ENCODE measurements around the gene ETV7. TPM values are rescaled to one million over a fixed set of nuclear protein-coding genes. Genes with fewer than 3 reads are reported as not detected.
A peak's percentile ranks its signal among the peaks of the same experiment; 100 is the strongest.

Gene ETV7
- total RNA-seq (4.4 TPM), polyA plus RNA-seq (5.5 TPM)
- long read RNA-seq, donor 1, result 0 reads
- long read RNA-seq, donor 2, result 0 reads
- long read RNA-seq, donor 3, partial matches to known transcripts, result 0 of 2 reads
- long read RNA-seq, donor 3, other reads (novel, unspliced or antisense), result 0 of 2 reads
- long read RNA-seq, donor 4, partial matches to known transcripts, result 0 of 1 reads
- long read RNA-seq, donor 4, other reads (novel, unspliced or antisense), result 0 of 1 reads
- long read RNA-seq, donor 5, partial matches to known transcripts, result 0 of 2 reads
- long read RNA-seq, donor 5, other reads (novel, unspliced or antisense), result 0 of 2 reads
- long read RNA-seq, donor 6, partial matches to known transcripts, result 0 of 2 reads
- long read RNA-seq, donor 6, other reads (novel, unspliced or antisense), result 0 of 2 reads
- long read RNA-seq, donor 7, partial matches to known transcripts, result 0 of 2 reads
- long read RNA-seq, donor 7, other reads (novel, unspliced or antisense), result 0 of 2 reads
- long read RNA-seq, donor 8, result 0 reads
- long read RNA-seq, donor 9, result 0 reads
- long read RNA-seq, donor 10, partial matches to known transcripts, result 0 of 1 reads
- long read RNA-seq, donor 10, other reads (novel, unspliced or antisense), result 0 of 1 reads

DNA sequence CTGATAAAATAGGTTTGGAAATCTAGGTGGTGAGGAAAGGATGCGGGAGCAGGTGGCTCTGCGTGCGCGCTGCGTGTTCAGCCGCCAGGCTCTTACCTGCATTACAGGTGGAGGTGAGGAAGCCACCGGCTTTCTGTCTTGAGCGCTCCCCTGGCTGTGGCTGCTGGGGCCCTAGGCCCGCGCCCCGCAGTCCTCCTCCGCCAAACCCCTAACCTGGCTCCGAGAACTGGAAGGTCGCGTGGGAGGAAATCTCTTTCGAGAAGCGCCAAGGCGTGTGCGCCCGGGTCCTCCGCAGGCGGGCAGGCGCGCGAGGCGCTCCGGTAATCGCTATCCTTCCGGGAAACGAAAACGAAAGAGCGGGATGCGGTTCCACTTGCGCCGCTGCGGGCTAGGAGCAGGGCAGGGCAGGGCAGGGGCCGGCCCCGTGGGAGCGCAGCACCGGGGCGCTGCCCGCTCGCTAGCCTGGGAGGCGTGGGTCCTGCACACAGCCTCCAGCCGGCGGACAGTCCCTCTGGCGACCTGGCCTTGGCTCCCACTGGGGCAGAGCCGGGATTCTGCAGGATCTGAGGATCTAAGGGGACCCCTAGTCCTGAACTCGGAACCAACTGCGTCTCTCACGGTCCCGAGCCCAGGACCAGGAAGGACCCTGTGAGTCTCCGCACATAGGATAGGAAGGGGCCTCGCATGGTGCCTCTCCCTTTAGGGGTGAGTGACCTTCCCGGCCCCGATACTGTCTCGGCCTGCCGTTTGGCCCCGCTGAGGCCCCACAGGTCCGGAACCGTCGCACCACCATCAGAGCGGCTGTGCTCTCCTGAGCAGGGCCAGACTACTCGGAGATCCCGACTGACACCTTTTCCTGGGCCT lies at the start of gene ETV7:
TSS of gene ETV7 (minus strand) at position 230 of the 864 bp plus-strand sequence. CDS start at position 102, 128 bp downstream.
- peak in 1 of 9 donors; percentile 33 for DNase-seq (ENCODE audit: low read depth in 6 of 9, low spot score in 9 of 9)
- Histone ChIP-seq H3K36me3 (ENCODE audit: control insufficient read depth in 2 of 2, insufficient read depth in 2 of 2, low read length in 1 of 2) (no peaks in the 10 kb centered on the region), H3K9me3 (ENCODE audit: control insufficient read depth in 2 of 2, insufficient read depth in 1 of 2, low read length in 1 of 2) (peaks cover 0 to 4% of the 10 kb centered on the region in 2 donors), H3K4me3 (ENCODE audit: low read length in 2 of 2) (peak within 1 kb of the TSS; percentile 31 to 50), H3K27ac (ENCODE audit: low read depth in 1 of 2, low read length in 1 of 2) (peak within 1 kb of the TSS in 1 of 2 donors; percentile 58), H3K27me3 (ENCODE audit: control insufficient read depth in 2 of 2, insufficient read depth in 1 of 2, low read length in 1 of 2) (peaks cover 40 to 83% of the 10 kb centered on the region in 2 donors), H3K4me1 (ENCODE audit: control insufficient read depth in 2 of 2, insufficient read depth in 2 of 2, low read length in 2 of 2) (peaks cover 4 to 18% of the 10 kb centered on the region in 2 donors)
- 4% methylated on average over 65 of the region's 65 CpGs for WGBS

DNA sequence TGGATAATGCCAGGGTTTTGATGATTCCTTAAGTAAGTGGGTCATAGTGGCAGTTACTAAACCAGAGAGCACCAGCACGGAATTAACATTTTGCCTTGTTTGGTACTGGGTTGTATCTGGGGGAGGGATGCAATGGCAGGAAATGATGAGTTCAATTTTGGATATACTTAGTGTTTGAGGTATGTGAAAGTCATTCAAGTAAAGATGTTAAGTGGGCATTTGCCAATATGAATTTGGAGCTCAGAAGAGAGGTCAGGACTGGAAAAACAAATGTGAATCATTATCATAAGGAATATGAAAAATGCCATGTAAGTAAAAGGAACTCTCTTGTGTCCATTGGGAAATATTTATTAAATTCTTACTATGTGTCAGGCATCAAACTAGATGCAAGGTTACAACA lies 49.0 kb upstream of the ETV7 start:
- 95% methylated on average over 1 of the region's 1 CpG for WGBS
- no peaks in the 10 kb centered on the region for H3K9me3 ChIP-seq (ENCODE audit: control insufficient read depth in 2 of 2, insufficient read depth in 1 of 2, low read length in 1 of 2)
- no peak overlapping the region for H3K4me3 ChIP-seq (ENCODE audit: low read length in 2 of 2)
- DNase-seq (ENCODE audit: low read depth in 6 of 9, low spot score in 9 of 9), result no peak
- no peak overlapping the region for H3K27ac ChIP-seq (ENCODE audit: low read depth in 1 of 2, low read length in 1 of 2)
- peaks cover under 1 to 3% of the 10 kb centered on the region in 2 donors for H3K4me1 ChIP-seq (ENCODE audit: control insufficient read depth in 2 of 2, insufficient read depth in 2 of 2, low read length in 2 of 2)
- H3K36me3 ChIP-seq (ENCODE audit: control insufficient read depth in 2 of 2, insufficient read depth in 2 of 2, low read length in 1 of 2), result no peaks in the 10 kb centered on the region
- no peaks in the 10 kb centered on the region for H3K27me3 ChIP-seq (ENCODE audit: control insufficient read depth in 2 of 2, insufficient read depth in 1 of 2, low read length in 1 of 2)

DNA sequence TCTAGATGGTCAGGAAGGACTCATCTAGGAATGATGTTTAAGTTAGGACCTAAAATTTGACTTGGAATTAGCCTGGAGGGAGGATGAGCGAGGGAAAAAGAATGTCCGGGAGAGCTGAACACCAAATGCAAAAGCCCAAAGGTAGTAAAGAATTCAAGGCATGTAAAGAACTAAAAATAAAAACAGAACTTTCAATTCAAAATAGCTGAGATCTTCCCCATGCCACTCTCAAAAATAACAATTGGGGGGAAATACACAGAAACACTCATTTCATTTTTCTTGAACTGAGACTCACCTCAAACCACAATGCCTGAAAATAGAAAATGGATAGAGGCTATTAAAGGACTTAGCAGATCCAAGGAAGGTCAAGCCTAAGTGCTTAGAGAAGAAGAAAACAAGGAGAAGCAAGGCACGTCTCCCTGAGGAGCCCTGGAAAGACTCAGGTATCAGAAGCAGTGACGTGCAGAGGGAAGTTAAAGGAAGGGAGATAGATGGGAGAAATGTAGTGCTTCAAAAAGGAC lies 44.7 kb upstream of the ETV7 start:
- Histone ChIP-seq H3K4me1 (ENCODE audit: control insufficient read depth in 2 of 2, insufficient read depth in 2 of 2, low read length in 2 of 2) (no peaks in the 10 kb centered on the region), H3K27ac (ENCODE audit: low read depth in 1 of 2, low read length in 1 of 2) (no peak overlapping the region), H3K9me3 (ENCODE audit: control insufficient read depth in 2 of 2, insufficient read depth in 1 of 2, low read length in 1 of 2) (no peaks in the 10 kb centered on the region), H3K27me3 (ENCODE audit: control insufficient read depth in 2 of 2, insufficient read depth in 1 of 2, low read length in 1 of 2) (no peaks in the 10 kb centered on the region), H3K4me3 (ENCODE audit: low read length in 2 of 2) (no peak overlapping the region), H3K36me3 (ENCODE audit: control insufficient read depth in 2 of 2, insufficient read depth in 2 of 2, low read length in 1 of 2) (no peaks in the 10 kb centered on the region)
- WGBS, result 97% methylated on average over 4 of the region's 4 CpGs
- no peak for DNase-seq (ENCODE audit: low read depth in 6 of 9, low spot score in 9 of 9)

DNA sequence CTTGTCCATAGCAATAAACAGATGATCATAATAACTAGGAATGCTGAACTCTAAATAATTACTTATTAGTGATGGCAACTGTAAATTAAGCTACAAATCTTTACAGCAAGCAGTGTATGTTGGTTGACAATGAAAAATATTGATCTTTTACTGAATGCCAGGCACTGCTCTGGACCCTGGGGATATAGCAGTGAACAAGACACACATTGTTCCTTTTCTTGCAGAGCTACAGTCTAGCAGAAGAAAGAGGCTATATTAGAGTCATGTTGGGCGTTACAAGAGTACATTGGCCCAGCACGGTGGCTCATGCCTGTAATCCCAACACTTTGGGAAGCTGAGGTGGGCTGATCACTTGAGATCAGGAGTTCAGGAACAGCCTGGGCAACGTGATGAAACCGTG lies 43.7 kb upstream of the ETV7 start:
- no peaks in the 10 kb centered on the region for H3K9me3 ChIP-seq (ENCODE audit: control insufficient read depth in 2 of 2, insufficient read depth in 1 of 2, low read length in 1 of 2)
- no peaks in the 10 kb centered on the region for H3K27me3 ChIP-seq (ENCODE audit: control insufficient read depth in 2 of 2, insufficient read depth in 1 of 2, low read length in 1 of 2)
- no peaks in the 10 kb centered on the region for H3K36me3 ChIP-seq (ENCODE audit: control insufficient read depth in 2 of 2, insufficient read depth in 2 of 2, low read length in 1 of 2)
- 95% methylated on average over 4 of the region's 4 CpGs for WGBS
- no peak for DNase-seq (ENCODE audit: low read depth in 6 of 9, low spot score in 9 of 9)
- H3K4me3 ChIP-seq (ENCODE audit: low read length in 2 of 2), result no peak overlapping the region
- H3K27ac ChIP-seq (ENCODE audit: low read depth in 1 of 2, low read length in 1 of 2), result no peak overlapping the region
- H3K4me1 ChIP-seq (ENCODE audit: control insufficient read depth in 2 of 2, insufficient read depth in 2 of 2, low read length in 2 of 2), result no peaks in the 10 kb centered on the region

DNA sequence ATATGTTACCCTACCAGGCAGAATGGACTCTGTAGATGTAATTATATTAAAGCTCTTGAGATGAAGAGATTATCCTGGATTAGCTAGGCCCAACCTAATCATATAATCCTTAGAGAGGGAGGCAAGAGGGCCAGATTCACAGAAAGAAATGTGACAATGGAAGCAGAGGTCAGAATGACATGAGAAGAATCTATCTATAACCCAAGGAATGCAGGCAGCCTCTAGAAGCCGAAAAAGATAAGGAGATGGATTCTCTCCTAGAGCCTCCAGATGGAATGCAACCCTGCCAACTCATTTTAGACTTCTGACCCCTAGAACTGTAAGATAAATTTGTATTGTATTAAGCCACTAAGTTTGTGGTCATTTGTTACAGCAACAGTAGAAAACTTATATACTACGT lies 42.9 kb upstream of the ETV7 start:
- Histone ChIP-seq H3K9me3 (ENCODE audit: control insufficient read depth in 2 of 2, insufficient read depth in 1 of 2, low read length in 1 of 2) (no peaks in the 10 kb centered on the region), H3K4me3 (ENCODE audit: low read length in 2 of 2) (no peak overlapping the region), H3K4me1 (ENCODE audit: control insufficient read depth in 2 of 2, insufficient read depth in 2 of 2, low read length in 2 of 2) (no peaks in the 10 kb centered on the region), H3K27me3 (ENCODE audit: control insufficient read depth in 2 of 2, insufficient read depth in 1 of 2, low read length in 1 of 2) (no peaks in the 10 kb centered on the region), H3K27ac (ENCODE audit: low read depth in 1 of 2, low read length in 1 of 2) (no peak overlapping the region), H3K36me3 (ENCODE audit: control insufficient read depth in 2 of 2, insufficient read depth in 2 of 2, low read length in 1 of 2) (no peaks in the 10 kb centered on the region)
- DNase-seq (ENCODE audit: low read depth in 6 of 9, low spot score in 9 of 9), result no peak
- 97% methylated on average over 2 of the region's 2 CpGs for WGBS

DNA sequence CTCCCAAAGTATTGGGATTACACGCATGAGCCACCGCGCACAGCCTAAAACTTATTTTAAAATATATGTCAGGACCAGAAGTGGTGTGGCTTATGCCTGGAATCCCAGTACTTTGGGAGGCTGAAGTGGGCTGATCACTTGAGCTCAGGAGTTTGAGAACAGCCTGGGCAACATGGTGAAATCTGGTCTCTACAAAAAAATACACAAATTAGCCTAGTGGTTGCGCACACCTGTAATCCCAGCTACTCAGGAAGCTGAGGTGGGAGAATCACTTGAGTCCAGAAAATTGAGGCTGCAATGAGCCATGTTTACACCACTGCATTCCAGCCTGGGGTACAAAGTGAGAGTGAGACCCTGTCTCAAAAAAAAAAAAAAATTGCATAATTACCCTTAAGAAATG lies 41.4 kb upstream of the ETV7 start:
- H3K36me3 ChIP-seq (ENCODE audit: control insufficient read depth in 2 of 2, insufficient read depth in 2 of 2, low read length in 1 of 2), result no peaks in the 10 kb centered on the region
- WGBS, result 58% methylated on average over 4 of the region's 4 CpGs
- no peaks in the 10 kb centered on the region for H3K27me3 ChIP-seq (ENCODE audit: control insufficient read depth in 2 of 2, insufficient read depth in 1 of 2, low read length in 1 of 2)
- no peaks in the 10 kb centered on the region for H3K9me3 ChIP-seq (ENCODE audit: control insufficient read depth in 2 of 2, insufficient read depth in 1 of 2, low read length in 1 of 2)
- DNase-seq (ENCODE audit: low read depth in 6 of 9, low spot score in 9 of 9), result no peak
- no peak overlapping the region for H3K4me3 ChIP-seq (ENCODE audit: low read length in 2 of 2)
- no peak overlapping the region for H3K27ac ChIP-seq (ENCODE audit: low read depth in 1 of 2, low read length in 1 of 2)
- peaks cover 0 to 3% of the 10 kb centered on the region in 2 donors for H3K4me1 ChIP-seq (ENCODE audit: control insufficient read depth in 2 of 2, insufficient read depth in 2 of 2, low read length in 2 of 2)

DNA sequence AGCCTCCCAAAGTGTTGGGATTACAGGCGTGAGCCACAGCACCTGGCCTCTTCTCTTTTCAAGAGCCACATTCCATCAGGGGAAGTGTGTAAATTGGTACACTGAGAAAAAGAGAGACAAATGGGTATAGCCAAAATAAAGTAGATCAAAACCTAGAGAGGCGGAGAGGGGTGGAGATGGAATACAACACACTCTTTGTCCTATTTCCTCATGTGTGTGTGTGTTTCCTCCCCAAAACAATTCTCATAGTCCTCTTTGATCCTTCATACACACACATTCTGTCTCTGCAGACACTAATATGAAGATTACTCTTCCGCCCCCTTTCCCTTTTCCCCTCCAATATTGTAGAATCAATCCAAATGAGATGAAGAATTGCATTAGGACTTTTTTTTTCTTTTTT lies 39.2 kb upstream of the ETV7 start:
- H3K27ac ChIP-seq (ENCODE audit: low read depth in 1 of 2, low read length in 1 of 2), result no peak overlapping the region
- no peak for DNase-seq (ENCODE audit: low read depth in 6 of 9, low spot score in 9 of 9)
- no peaks in the 10 kb centered on the region for H3K9me3 ChIP-seq (ENCODE audit: control insufficient read depth in 2 of 2, insufficient read depth in 1 of 2, low read length in 1 of 2)
- peaks cover 7 to 14% of the 10 kb centered on the region in 2 donors for H3K4me1 ChIP-seq (ENCODE audit: control insufficient read depth in 2 of 2, insufficient read depth in 2 of 2, low read length in 2 of 2)
- no peaks in the 10 kb centered on the region for H3K27me3 ChIP-seq (ENCODE audit: control insufficient read depth in 2 of 2, insufficient read depth in 1 of 2, low read length in 1 of 2)
- no peaks in the 10 kb centered on the region for H3K36me3 ChIP-seq (ENCODE audit: control insufficient read depth in 2 of 2, insufficient read depth in 2 of 2, low read length in 1 of 2)
- no peak overlapping the region for H3K4me3 ChIP-seq (ENCODE audit: low read length in 2 of 2)
- WGBS, result 98% methylated on average over 3 of the region's 3 CpGs

DNA sequence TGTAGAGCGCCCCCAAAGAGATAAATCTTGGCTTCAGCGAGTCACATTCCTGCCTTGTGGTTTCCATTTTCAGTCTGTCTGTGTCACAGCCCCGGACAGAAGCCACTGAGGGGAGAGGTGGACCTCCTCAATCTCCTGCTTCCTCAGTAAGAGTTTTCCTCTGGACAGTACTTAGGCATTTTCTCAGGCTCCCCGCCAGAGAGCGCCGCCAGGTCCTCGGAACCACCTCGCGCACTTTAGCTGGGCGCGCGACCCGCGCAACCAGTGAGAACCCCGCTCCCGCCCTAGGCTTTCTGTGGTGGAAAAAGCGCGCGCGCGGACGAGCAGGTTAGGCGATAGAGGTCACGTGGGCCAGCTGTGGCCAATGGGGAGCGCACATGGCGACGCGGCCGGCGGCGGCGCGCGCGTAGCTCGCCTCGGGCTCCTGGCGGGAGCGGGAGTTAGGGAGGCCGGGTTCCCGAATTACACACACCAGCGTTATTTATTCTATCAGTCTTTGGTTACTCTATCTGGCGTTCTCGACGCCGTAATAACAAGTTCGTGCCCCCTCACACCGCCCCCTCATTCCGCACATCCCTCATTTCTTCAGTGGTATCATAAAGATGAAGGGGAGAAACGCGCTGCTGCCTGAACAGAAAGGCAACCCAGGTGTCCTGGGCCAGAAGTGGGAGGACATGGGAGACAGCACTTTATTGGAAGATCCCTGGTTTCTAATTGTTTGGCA lies 35.8 kb upstream of the ETV7 start:
- Histone ChIP-seq H3K9me3 (ENCODE audit: control insufficient read depth in 2 of 2, insufficient read depth in 1 of 2, low read length in 1 of 2) (no peaks in the 10 kb centered on the region), H3K27ac (ENCODE audit: low read depth in 1 of 2, low read length in 1 of 2) (peak overlapping the region; percentile 67 to 86), H3K4me3 (ENCODE audit: low read length in 2 of 2) (peak overlapping the region; percentile 65 to 74), H3K4me1 (ENCODE audit: control insufficient read depth in 2 of 2, insufficient read depth in 2 of 2, low read length in 2 of 2) (peaks cover 7 to 14% of the 10 kb centered on the region in 2 donors), H3K36me3 (ENCODE audit: control insufficient read depth in 2 of 2, insufficient read depth in 2 of 2, low read length in 1 of 2) (no peaks in the 10 kb centered on the region), H3K27me3 (ENCODE audit: control insufficient read depth in 2 of 2, insufficient read depth in 1 of 2, low read length in 1 of 2) (no peaks in the 10 kb centered on the region)
- WGBS, result under 1% methylated on average over 51 of the region's 51 CpGs
- peak; percentile 91 to 99 (median 98) for DNase-seq (ENCODE audit: low read depth in 6 of 9, low spot score in 9 of 9)

All from thymus (tissue), 14 donors.